HG03521 (cell line): ENCODE measurements around the gene CD70.
"Not testable (repeated sequence)": the region's sequence is repeated elsewhere in the genome, so short reads cannot be mapped to it uniquely, and the experiment has no call there.

Experiments used
- ATAC-seq: cut with Tn5 transposase; IDR thresholded peaks from one replicate; pipeline ENCODE4 v1.9.1; 2021; ENCODE audit warnings: mild to moderate bottlenecking, moderate library complexity; ENCODE audit not compliant: unreplicated experiment

The CD70 gene, protein sequence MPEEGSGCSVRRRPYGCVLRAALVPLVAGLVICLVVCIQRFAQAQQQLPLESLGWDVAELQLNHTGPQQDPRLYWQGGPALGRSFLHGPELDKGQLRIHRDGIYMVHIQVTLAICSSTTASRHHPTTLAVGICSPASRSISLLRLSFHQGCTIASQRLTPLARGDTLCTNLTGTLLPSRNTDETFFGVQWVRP

GRCh38 chr19:6590827-6591319 lies at the start of gene CD70:
TSS of gene CD70 (minus strand) at chr19:6591150. CDS start at chr19:6591002, 148 bp downstream.
- peak; percentile 33 for ATAC-seq

GRCh38 chr19:6640333-6640732 lies 49.4 kb upstream of the CD70 start:
- ATAC-seq = not testable (repeated sequence)

DNA sequence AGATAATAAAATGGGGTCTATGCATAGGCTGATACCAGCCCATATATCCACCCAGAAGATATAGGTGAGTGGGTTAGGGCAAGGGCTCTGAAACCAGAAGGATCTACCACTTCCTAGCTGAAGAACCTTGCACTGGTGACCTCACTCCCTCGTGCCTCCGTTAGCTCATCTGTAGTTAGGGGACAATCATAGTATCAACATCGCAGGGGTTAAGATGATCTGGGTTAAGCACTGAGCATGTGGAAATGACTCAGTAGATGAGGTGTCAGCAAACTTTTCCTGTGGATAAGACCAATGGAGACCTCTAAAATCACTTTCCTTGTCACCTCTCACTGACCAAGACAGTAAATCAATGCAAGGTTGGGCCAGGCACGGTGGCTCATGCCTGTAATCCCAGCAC lies 48.5 kb upstream of the CD70 start:
- ATAC-seq = no peak

DNA sequence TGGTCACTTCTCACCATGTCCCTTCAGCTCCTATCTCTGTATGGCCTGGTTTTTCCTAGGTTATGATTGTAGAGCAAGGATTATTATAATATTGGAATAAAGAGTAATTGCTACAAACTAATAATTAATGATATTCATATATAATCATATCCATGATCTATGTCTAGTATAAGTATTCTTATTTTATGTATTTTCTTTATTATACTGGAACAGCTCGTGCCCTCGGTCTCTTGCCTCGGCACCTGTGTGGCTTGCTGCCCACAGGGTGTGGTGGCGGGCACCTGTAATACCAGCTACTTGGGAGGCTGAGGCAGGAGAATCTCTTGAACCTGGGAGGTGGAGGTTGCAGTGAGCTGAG lies 42.5 kb upstream of the CD70 start:
- not testable (repeated sequence) for ATAC-seq

DNA sequence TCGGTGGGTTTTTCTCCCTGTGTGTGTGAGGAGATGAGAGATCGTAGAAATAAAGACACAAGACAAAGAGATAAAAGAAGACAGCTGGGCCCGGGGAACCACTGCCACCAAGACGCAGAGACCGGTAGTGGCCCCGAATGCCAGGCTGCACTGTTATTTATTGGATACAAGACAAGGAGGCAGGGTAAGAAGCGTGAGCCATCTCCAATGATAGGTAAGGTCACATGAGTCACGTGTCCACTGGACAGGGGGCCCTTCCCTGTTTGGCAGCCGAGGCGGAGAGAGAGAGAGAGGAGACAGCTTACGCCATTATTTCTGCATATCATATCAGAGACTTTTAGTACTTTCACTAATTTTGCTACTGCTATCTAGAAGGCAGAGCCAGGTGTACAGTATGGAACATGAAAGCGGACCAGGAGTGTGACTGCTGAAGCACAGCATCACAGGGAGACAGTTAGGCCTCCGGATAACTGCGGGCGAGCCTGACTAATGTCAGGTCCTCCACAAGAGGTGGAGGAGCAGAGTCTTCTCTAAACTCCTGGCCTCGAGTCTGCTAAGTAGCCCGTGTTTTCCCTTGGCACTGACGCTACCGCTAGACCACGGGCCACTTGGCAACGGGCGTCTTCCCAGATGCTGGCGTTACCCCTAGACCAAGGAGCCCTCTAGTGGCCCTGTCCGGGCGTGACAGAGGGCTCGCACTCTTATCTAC lies 42.0 kb upstream of the CD70 start:
- ATAC-seq = not testable (repeated sequence)

- ATAC-seq = no peak
These were observed 41.2 kb upstream of the CD70 start for GRCh38 chr19:6632002-6632621.

DNA sequence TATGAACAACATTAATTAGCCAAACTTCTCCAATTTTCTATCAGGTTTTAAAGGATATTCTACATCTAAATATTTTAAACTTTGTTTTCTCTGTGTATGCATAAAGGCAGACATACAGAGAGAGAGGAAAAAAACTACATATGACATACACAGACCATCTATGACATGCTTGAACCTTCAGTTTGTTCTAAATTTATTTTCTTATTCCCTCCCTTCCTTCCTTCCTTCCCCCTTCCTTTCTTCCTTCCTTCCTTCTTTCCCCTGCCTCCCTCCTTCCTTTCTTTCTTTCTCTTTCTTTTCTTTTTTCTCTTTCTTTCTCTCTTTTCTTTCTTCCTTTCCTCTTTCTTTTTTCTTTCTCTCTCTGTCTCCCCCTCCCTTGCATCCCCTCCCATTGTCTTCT lies 35.8 kb upstream of the CD70 start:
- ATAC-seq = no peak

- no peak for ATAC-seq
These were observed 26.4 kb upstream of the CD70 start for GRCh38 chr19:6617374-6617773.

DNA sequence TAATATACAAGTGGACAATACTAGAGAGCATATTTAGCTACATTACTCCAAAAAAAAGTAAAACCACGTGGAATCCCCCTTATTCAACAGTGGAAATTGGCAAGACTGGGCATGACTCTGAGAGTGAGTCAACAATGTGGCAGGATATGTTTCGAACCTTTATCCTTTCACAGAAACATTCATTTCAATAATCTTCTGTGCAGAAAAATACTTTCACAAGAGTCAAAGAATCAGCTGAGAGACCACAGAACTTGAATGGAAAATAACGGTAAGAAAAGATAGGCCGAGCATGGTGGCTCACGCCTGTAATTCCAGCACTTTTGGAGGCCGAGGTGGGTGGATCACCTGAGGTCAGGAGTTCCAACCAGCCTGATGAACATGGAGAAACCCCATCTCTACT lies 25.1 kb upstream of the CD70 start:
- ATAC-seq = no peak

GRCh38 chr19:6613711-6614110 lies 22.8 kb upstream of the CD70 start:
- ATAC-seq = no peak

- ATAC-seq = no peak
These were observed 20.2 kb upstream of the CD70 start for GRCh38 chr19:6610934-6611852.

DNA sequence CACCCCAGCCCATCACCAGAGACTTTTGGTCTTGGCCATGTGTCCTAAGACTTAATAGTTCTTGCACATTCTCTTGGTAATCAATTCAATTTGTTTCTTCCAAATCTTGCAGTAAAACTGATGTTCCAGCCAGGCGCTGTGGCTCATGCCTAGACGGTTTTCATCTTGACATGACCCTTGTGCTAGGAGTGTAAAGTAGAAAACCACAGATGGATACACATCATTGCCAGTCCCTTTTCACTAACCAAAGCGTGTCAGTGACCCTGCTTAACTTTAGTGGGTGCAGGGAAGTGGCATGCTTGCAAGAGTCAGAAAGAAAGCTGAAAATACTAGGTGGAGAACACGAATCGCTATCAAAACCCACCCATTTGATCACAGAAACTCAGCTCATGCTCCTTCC lies 18.0 kb upstream of the CD70 start:
- no peak for ATAC-seq

DNA sequence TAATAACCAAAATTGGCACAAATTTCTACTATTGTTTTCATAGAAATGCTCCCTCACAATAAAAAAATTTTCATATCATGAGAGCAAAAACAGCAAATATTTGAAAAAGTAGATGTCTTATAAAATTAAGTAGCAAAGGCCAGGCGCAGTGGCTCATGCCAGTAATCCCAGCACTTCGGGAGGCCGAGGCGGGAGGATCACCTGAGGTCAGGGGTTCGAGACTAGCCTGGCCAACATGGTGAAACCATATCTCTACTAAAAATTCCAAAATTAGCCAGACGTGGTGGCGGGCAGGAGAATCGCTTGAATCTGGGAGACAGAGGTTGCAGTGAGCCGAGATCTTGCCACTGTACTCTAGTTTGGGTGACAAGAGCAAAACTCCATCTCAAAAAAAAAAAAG lies 17.2 kb upstream of the CD70 start:
- not testable (repeated sequence) for ATAC-seq

DNA sequence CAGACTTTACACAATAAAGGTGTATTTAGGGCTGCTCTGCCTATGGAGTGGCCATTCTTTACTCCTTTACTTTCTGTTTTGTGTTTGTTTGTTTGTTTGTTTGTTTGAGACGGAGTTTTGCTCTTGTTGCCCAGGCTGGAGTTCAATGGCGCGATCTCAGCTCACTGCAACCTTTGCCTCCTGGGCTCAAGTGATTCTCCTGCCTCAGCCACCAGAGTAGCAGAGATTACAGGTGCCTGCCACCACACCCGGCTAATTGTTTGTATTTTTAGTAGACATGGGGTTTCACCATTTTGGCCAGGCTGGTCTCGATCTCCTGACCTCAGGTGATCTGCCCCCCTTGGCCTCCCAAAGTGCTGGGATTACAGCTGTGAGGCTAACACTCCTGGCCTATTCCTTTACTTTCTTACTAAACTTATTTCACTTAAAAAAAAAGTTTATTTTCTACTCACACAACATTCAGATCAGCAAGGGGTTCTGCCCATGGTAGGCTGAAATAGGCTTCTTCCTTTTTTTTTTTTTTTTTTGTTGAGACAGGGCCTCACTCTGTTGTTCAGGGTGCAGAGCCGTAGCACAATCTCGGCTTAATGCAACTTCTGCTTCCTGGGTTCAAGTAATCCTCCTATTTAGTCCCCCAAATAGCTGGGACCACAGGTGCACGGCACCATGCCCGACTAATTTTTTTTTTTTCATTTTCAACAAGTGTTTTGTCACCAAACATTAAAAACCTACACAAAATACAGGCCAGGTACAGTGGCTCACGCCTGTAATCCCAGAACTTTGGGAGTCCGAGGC lies 15.5 kb upstream of the CD70 start:
- ATAC-seq = not testable (repeated sequence)

GRCh38 chr19:6604906-6605305 lies 14.0 kb upstream of the CD70 start:
- ATAC-seq = no peak

- ATAC-seq = no peak
These were observed 11.8 kb upstream of the CD70 start for GRCh38 chr19:6602729-6603114.

- ATAC-seq = peak; percentile 77
These were observed 10.6 kb upstream of the CD70 start for GRCh38 chr19:6601537-6602052.

- ATAC-seq = not testable (repeated sequence)
These were observed 10.1 kb upstream of the CD70 start for GRCh38 chr19:6600951-6601536.

GRCh38 chr19:6599866-6600454 lies 9.0 kb upstream of the CD70 start:
- no peak for ATAC-seq
